GM12874 (cell line): ENCODE results near the gene SPATA2.

Experiments used
- TF ChIP-seq, protein P1 (sequence below): IDR thresholded peaks from 2 replicates; pipeline ENCODE4 v1.5.1; 2011; ENCODE audit warnings: low read depth, mild to moderate bottlenecking, control low read depth, low read length, moderate library complexity; ENCODE audit not compliant: insufficient read depth

SPATA2 gene

DNA sequence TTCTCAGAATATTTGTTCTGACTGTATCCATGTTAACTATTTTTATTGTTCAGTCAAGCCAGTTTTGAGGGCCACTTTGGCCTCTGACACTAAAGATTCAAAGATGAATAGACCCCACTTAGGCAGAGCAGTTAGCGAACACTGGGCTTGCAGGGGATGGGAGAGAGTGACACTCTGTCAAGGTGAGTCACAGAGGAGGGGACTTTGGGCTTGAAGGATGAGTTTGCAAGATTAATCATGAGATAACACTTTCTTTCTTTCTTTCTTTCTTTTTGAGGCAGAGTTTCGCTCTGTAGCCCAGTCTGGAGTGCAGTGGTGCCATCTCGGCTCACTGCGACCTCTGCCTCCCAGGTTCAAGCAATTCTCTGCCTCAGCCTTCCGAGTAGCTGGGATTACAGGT lies 46.4 kb downstream of the SPATA2 start:
- TF ChIP-seq, protein P1, sequence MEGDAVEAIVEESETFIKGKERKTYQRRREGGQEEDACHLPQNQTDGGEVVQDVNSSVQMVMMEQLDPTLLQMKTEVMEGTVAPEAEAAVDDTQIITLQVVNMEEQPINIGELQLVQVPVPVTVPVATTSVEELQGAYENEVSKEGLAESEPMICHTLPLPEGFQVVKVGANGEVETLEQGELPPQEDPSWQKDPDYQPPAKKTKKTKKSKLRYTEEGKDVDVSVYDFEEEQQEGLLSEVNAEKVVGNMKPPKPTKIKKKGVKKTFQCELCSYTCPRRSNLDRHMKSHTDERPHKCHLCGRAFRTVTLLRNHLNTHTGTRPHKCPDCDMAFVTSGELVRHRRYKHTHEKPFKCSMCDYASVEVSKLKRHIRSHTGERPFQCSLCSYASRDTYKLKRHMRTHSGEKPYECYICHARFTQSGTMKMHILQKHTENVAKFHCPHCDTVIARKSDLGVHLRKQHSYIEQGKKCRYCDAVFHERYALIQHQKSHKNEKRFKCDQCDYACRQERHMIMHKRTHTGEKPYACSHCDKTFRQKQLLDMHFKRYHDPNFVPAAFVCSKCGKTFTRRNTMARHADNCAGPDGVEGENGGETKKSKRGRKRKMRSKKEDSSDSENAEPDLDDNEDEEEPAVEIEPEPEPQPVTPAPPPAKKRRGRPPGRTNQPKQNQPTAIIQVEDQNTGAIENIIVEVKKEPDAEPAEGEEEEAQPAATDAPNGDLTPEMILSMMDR: no peak

DNA sequence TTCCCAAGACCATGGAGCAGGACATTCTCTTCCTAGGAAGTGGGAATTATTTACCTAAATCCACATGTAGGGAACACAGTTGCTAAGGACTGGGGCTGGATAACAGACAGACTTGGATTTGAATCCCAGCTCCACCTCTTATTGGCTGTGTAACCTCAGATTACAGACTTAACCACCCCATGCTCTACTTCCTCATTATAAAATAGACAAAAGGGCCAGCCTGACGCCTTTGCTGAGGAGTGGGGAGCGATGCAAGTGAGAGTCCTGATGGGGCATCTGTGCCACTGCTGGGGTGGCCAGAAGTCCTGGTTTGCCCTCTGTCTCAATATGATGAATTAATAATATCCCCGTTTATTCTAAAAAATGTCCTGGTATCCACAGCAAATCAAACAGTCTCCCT lies 46.8 kb downstream of the SPATA2 start:
- TF ChIP-seq, protein P1: no peak

DNA sequence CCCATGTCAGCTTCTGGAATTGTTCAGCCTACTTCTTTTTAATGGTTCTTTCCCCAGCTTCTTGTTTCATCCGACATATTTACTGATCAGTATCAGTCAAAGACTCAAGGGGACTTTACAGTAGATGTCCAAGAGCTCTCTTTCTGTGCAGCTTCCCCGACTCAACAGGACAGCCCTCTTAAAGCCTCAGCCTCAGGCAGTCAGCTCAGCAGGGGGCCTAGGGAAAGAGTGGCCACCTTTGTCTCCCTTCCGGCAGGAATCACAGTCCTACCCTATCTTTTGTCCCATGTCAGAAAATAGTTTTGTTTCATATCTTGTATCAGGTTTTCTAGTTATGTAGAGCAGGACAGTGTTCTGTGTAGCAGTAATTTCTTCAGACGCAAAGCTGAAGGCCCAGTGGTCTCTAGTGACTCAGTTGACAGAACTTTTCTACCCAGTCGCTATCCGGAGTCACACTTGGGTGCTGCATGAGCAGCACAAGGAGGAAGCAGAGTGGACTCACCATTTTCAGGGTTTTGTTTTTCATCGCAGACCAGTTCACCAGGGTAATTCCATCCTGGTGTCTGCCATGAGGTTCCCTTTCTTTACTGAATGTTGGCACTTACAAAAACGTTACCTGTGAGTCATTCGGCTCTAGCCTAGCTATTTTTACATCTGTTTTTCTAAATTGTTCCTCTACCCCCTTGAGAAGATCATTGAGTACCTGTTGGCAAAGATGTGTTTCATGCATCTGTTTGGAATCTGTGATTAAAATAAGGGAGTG lies 47.7 kb downstream of the SPATA2 start:
- TF ChIP-seq, protein P1: no peak

DNA sequence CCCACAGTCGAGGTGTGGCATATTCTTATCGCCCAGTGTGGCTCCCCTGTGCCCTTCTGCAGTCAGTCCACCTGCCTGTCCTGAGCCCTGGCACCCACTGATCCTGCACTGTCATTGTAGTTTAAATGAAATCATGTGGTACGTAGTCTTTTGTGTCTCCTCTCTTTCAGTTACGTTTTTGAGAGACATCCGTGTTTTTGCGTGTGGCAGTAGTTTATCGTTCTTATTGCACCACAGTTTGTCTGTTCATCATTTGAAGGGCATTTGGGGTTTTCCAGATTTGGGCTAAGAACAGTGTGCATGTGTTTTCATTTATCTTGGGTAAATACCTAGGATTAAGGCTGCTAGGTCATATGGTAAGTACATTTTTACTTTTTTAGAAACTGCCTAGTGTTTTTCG lies 49.3 kb downstream of the SPATA2 start:
- TF ChIP-seq, protein P1: no peak

DNA sequence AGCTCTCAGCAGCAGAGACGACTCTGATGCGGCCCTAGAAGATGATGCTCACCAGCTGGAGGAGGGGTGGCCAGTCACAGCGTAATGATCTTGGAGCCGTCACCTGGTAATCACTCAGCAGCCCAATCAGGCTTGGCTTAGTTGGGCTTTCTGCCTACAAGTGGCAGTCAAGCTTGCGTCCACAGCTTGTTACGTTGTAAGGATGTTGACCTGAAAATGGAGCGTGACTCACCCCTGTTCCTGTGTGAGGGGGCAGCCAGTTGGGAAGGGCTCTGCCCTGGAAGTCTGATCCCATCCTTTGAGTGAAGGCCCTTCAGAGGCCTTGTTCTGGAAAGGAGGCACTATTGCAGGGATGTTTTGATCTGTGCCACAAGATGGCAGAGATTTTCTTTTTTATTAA lies 49.8 kb downstream of the SPATA2 start:
- TF ChIP-seq, protein P1: no peak

DNA sequence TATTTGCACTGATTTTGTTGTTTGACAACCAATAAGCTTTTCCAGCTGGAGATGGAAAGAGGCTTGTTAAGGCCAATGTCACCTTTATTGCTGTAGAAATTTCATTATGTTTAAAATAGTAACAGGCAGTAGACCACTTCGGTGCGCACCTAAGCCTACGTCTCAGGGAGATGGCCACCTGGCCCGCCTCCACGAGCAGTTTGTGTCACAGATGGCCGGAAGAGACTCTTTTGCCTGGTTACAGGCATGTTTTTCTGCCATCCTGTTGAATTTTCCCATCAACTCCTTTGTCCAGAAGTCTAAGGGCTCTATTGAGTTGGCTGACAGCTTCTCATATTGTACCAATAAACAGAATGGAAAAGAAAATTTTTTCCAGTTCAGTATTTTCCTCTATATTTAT lies 51.7 kb downstream of the SPATA2 start:
- TF ChIP-seq, protein P1: no peak

DNA sequence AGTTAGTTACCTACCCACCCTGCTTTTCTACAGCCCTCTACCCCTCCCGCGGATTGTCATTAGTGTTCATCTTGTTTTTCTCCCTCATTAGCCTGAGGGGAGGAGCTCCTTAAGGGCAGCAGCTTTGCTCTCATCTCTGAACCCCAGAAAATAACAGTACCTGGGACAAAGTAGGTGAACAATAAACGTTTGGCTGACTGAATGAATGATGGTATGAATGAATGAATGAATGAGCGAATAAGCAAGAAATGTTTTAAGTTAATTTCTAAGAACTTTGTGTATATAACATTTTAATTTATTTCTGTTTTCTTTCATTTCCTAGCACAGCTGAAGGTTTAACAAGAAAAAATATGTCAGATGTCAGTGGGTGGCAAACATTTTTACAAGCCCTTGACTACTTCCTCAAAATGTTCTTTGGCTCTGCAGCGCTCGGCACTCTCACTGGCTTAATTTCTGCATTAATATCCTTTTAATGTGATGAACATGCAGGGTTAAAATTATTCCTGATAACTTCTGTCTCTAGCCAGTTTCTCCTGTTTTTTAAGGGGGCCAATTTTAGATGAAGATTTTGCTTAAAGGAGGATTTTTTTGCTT lies 52.6 kb downstream of the SPATA2 start:
- TF ChIP-seq, protein P1: no peak
